RWPE1 (cell line): ENCODE data around the gene ACOX3.

ENCODE experiments used
- CTCF ChIA-PET: fragments of 350-600 bp; sonication (Branson Sonifier 250); formaldehyde crosslinking; extraction: SDS; loops from one replicate; lab custom pipeline; 2021; lab: Yijun Ruan, JAX
- POLR2A ChIA-PET: fragments of 400-600 bp; formaldehyde crosslinking; extraction: SDS; loops from one replicate; lab custom pipeline; 2020; ENCODE audit warnings: antibody characterized with exemption; ENCODE audit not compliant: low non-redundant PET; lab: Yijun Ruan, JAX
- DNase-seq: peaks from one replicate; pipeline ENCODE4 v3.0.0; 2012; ENCODE audit warnings: low spot score
- H3K27ac ChIP-seq: fragments of 450-650 bp; 2 replicates; pipeline ENCODE4 v1.5.1; 2017
- CTCF ChIP-seq: fragments of 450-650 bp; conservative IDR thresholded peaks from 2 replicates; pipeline ENCODE4 v1.5.1; 2017; ENCODE audit warnings: low read depth, mild to moderate bottlenecking

Gene ACOX3

GRCh38 chr4:8333726-8334460 is 106.6 kb downstream of the ACOX3 start:
- DNase-seq, result no peak
- CTCF ChIA-PET, result no interaction called here
- no peak for TF ChIP-seq CTCF
- POLR2A ChIA-PET, result no interaction called here
- no peak overlapping the region for H3K27ac ChIP-seq

- H3K27ac ChIP-seq, result peak overlapping the region; percentile 28; the same call in 1 of the 2 replicates
- no peak for DNase-seq
- TF ChIP-seq CTCF, result no peak
- ChIA-PET CTCF (no interaction called here), POLR2A (no interaction called here)
Measured at GRCh38 chr4:8332891-8333331, 107.6 kb downstream of the ACOX3 start.

GRCh38 chr4:8332038-8332857 is 108.3 kb downstream of the ACOX3 start:
- POLR2A ChIA-PET, result no interaction called here
- DNase-seq, result no peak
- H3K27ac ChIP-seq, result peak overlapping the region; percentile 28; the same call in 1 of the 2 replicates
- CTCF ChIA-PET, result no interaction called here
- no peak for TF ChIP-seq CTCF

- POLR2A ChIA-PET, result no interaction called here
Measured at GRCh38 chr4:8331575-8331955, 109.0 kb downstream of the ACOX3 start.

GRCh38 chr4:8330821-8331574 is 109.5 kb downstream of the ACOX3 start:
- TF ChIP-seq CTCF, result no peak
- ChIA-PET POLR2A (no interaction called here), CTCF (interaction anchor here (0.6 kb wide), 2 partner anchors 78 to 462 kb away, joined by 3 to 5 read pairs; no protein-coding TSS in a partner anchor)
- DNase-seq, result no peak
- H3K27ac ChIP-seq, result no peak overlapping the region

More at GRCh38 chr4:8331575-8331955, 109.0 kb downstream of the ACOX3 start:
- no peak overlapping the region for H3K27ac ChIP-seq
- TF ChIP-seq CTCF, result no peak
- CTCF ChIA-PET, result no interaction called here
- no peak for DNase-seq
